Stomach (tissue), 19 donors: ENCODE measurements around the gene PLEKHH2. TPM values are rescaled to one million over a fixed set of nuclear protein-coding genes. Genes with fewer than 3 reads are reported as not detected.

ENCODE experiments used
- DNase-seq, 2 donors: peaks; one replicate each; pipeline versions ENCODE4 v3.0.0 to v3.0.0-alpha.2; 2013 to 2019
- H3K27ac ChIP-seq, 5 donors: fragments of 200-600 bp in 4 of 5; sonication (generic) in 4 of 5; one replicate each; pipeline ENCODE4 v1.5.1; 2013 to 2019; ENCODE audit warnings: mild to moderate bottlenecking in 1 of 5, moderate library complexity in 1 of 5
- H3K27me3 ChIP-seq, 3 donors: fragments of 200-600 bp; sonication (generic); one replicate each; pipeline ENCODE4 v1.5.1; 2017 to 2019; ENCODE audit warnings: mixed run types in 1 of 3
- H3K36me3 ChIP-seq, 4 donors: fragments of 200-600 bp; sonication (generic); 1 replicate in 3 of 4; 2 replicates in 1 of 4; pipeline ENCODE4 v1.5.1; 2016 to 2019
- H3K4me1 ChIP-seq, 4 donors: fragments of 200-600 bp; sonication (generic); one replicate each; pipeline ENCODE4 v1.5.1; 2016 to 2019
- H3K4me3 ChIP-seq, 4 donors: fragments of 200-600 bp; sonication (generic) in 3 of 4; one replicate each; pipeline ENCODE4 v1.5.1; 2016 to 2019; ENCODE audit warnings: mild to moderate bottlenecking in 1 of 4
- H3K9me3 ChIP-seq, 4 donors: fragments of 200-600 bp; sonication (generic); one replicate each; pipeline ENCODE4 v1.5.1; 2016 to 2019
- EP300 ChIP-seq: sonication (generic); formaldehyde crosslinking; IDR thresholded peaks from one replicate; pipeline ENCODE4 v1.6.1; 2017; ENCODE audit warnings: antibody characterized with exemption
- POLR2A ChIP-seq, 4 donors: fragments of 450-650 bp; IDR thresholded peaks; one replicate each; pipeline ENCODE4 v1.6.1; 2016; ENCODE audit warnings: antibody characterized with exemption in 4 of 4, control low read depth in 2 of 4, mild to moderate bottlenecking in 1 of 4, moderate library complexity in 1 of 4
- POLR2AphosphoS5 ChIP-seq, 3 donors: sonication (generic); formaldehyde crosslinking; IDR thresholded peaks; one replicate each; pipeline ENCODE4 v1.6.1; 2016; ENCODE audit warnings: antibody characterized with exemption in 3 of 3
- WGBS, 5 donors: extraction: QIAGEN DNeasy Blood & Tissue Kit in 3 of 5; methylation state at CpG; one replicate each; pipeline versions ENCODE4 v1.1.5 to v1.1.7; 2013 to 2018; 5-methylcytosine and 5-hydroxymethylcytosine counted together
- intact Hi-C: fragments of 100-400 bp; cut with DNase I; formaldehyde crosslinking; loops from one replicate; pipeline ENCODE4 v1.15.1; 2023; ENCODE audit warnings: low total_unique reads
- long read RNA-seq, 10 donors: transcript quantifications; one replicate each; lab custom pipeline, GENCODE V29; 2026
- polyA plus RNA-seq, 3 donors: library from polyadenylated mRNA; stranded (reverse); fragments of 200-250 nt; gene quantifications; one replicate each; pipeline ENCODE4 v1.2.3, GENCODE V29; 2013
- total RNA-seq, 5 donors: library from RNA; depleted of rRNA; stranded (reverse); fragments of >200 nt; gene quantifications; one replicate each; pipeline versions ENCODE4 v1.1.0 to v1.2.3, GENCODE V29; 2014 to 2016
- TF ChIP-seq, protein P1 (sequence below), 7 experiments: fragments of 450-650 bp in 4 of 7; fragments of 200-600 bp in 3 of 7; sonication (generic) in 3 of 7; IDR thresholded peaks; one replicate each; pipeline ENCODE4 v1.5.1; 2016 to 2019; ENCODE audit warnings: antibody characterized with exemption in 7 of 7, control low read depth in 2 of 7, mild to moderate bottlenecking in 1 of 7
- donor health status: healthy with polysubstance abuse.
- donor health status: Bipolar disorder and iron deficiency.
- donor health status: healthy.

The PLEKHH2 gene
- total RNA-seq (100 to 1,000 TPM in 1 of 5 donors, 10 to 100 TPM in 3, 1 to 10 TPM in 1; 8.5 to 130 (median 55.8) TPM), polyA plus RNA-seq (1 to 10 TPM; 1.8 to 5.2 (median 2.6) TPM)
- long read RNA-seq, donor 1 = 0 reads
- long read RNA-seq, donor 2 = 0 reads
- long read RNA-seq, donor 3 = 0 reads
- long read RNA-seq, donor 4 = 0 reads
- long read RNA-seq, donor 5, partial matches to known transcripts = 0 of 1 reads
- long read RNA-seq, donor 5, other reads (novel, unspliced or antisense) = 0 of 1 reads
- long read RNA-seq, donor 6 = 0 reads
- long read RNA-seq, donor 7 = 0 reads
- long read RNA-seq, donor 8 = 0 reads
- long read RNA-seq, donor 9 = 0 reads
- long read RNA-seq, donor 10 = 0 reads

DNA sequence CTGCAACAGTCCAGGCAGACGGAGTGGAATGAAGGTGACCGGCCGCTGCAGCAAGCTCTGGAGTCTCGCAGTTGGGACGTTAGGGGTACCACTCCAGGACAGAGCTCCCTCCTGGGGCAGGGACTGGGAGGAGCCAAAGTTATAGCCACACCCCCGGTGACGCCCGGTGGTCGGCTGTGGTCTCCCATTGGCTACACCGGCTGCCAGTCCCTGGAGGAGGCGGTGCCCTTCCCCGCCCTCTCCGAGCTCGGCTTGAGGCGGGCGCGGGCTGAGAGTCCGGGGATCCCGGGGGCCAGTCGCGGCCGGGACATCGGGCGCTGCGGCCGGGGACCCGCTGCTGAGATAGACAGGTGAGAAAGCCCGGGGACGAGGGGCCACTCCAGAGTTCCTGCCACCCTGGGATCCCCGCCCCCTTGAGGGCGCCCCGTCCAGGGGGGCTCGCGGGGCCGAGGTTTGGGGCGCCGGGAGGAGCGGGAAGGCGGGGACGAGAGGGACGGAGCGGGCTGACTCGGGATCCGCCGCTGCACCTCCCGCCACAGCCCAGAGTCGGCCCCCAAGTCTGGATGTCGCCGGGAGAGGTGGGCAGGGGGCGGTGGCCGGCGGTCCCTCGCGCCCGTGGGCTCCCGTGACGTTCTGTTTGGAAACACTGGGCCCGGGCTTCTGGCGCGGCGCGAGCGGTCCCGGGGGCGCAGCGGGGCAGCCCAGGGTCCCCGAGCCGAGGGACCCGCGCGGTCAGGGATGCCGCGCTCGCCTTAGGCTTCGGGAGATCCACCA, at the start of gene PLEKHH2:
PLEKHH2 (plus strand) TSS at position 231 of the 774 bp plus-strand sequence. CDS start 7,414 bp downstream, outside the sequence.
- TF ChIP-seq POLR2AphosphoS5 (IDR thresholded peaks at IDR 0.05) = peak in 2 of 3 donors; percentile 45 to 60
- TF ChIP-seq, protein P1, sequence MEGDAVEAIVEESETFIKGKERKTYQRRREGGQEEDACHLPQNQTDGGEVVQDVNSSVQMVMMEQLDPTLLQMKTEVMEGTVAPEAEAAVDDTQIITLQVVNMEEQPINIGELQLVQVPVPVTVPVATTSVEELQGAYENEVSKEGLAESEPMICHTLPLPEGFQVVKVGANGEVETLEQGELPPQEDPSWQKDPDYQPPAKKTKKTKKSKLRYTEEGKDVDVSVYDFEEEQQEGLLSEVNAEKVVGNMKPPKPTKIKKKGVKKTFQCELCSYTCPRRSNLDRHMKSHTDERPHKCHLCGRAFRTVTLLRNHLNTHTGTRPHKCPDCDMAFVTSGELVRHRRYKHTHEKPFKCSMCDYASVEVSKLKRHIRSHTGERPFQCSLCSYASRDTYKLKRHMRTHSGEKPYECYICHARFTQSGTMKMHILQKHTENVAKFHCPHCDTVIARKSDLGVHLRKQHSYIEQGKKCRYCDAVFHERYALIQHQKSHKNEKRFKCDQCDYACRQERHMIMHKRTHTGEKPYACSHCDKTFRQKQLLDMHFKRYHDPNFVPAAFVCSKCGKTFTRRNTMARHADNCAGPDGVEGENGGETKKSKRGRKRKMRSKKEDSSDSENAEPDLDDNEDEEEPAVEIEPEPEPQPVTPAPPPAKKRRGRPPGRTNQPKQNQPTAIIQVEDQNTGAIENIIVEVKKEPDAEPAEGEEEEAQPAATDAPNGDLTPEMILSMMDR (IDR thresholded peaks at IDR 0.05) = no peak
- intact Hi-C loops = no loop called here
- Histone ChIP-seq H3K9me3 (no peaks in the 10 kb centered on the region), H3K4me3 (peak within 1 kb of the TSS; percentile 72 to 93 (median 88)), H3K27me3 (peaks cover 0 to 23% (median 7%) of the 10 kb centered on the region in 3 donors), H3K4me1 (peaks cover 5 to 25% (median 23%) of the 10 kb centered on the region in 4 donors), H3K36me3 (no peaks in the 10 kb centered on the region), H3K27ac (peak within 1 kb of the TSS; percentile 47 to 89 (median 84))
- WGBS, 5 donors = 0 to 1% (median 1%) methylated on average over 16 to 75 of the region's 75 CpGs
- peak; percentile 91 to 96 for DNase-seq

- Histone ChIP-seq H3K4me1 (peaks cover 0 to 41% (median 20%) of the 10 kb centered on the region in 4 donors), H3K27ac (no peak overlapping the region), H3K27me3 (no peaks in the 10 kb centered on the region), H3K4me3 (no peak overlapping the region), H3K36me3 (peaks cover 12 to 42% (median 40%) of the 10 kb centered on the region in 4 donors), H3K9me3 (no peaks in the 10 kb centered on the region)
- no peak for DNase-seq
- TF ChIP-seq, protein P1 (IDR thresholded peaks at IDR 0.05) = no peak
- no peak for TF ChIP-seq EP300
- TF ChIP-seq POLR2AphosphoS5 (IDR thresholded peaks at IDR 0.05) = no peak
- TF ChIP-seq POLR2A (IDR thresholded peaks at IDR 0.05) = no peak
- intact Hi-C loops = no loop called here
Measured at GRCh38 chr2:43592443-43592842, 44.6 kb upstream of the PLEKHH2 start.

DNA sequence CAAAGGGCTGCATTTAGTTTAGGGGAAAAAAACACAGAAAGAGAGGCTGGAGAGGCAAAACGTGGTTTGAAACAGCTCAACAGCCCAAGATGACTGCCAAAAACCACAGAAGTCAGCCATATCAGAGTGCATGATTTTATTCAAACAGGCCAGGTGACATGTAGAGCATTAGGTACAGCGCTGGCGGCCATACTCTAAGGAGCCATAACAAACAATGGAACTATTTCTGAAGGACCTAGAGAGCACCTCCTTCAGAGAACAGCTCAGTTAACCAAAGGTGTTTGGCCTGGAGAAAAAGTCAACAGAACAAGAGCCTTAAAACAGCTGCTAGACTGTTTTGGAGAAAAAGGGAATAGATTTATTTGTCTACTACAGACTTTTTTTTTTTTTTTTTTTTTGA, 43.8 kb upstream of the PLEKHH2 start:
- Histone ChIP-seq H3K9me3 (no peaks in the 10 kb centered on the region), H3K27me3 (no peaks in the 10 kb centered on the region), H3K27ac (peak overlapping the region in 1 of 5 donors; percentile 19), H3K36me3 (peaks cover 12 to 39% (median 39%) of the 10 kb centered on the region in 4 donors), H3K4me3 (no peak overlapping the region), H3K4me1 (peaks cover 0 to 41% (median 20%) of the 10 kb centered on the region in 4 donors)
- WGBS, 5 donors = 25 to 51% (median 43%) methylated on average over 3 of the region's 3 CpGs
- DNase-seq = no peak
- TF ChIP-seq, protein P1 (IDR thresholded peaks at IDR 0.05) = no peak
- intact Hi-C loops = no loop called here

- H3K4me1 ChIP-seq = peaks cover 0 to 41% (median 20%) of the 10 kb centered on the region in 4 donors
- H3K9me3 ChIP-seq = no peaks in the 10 kb centered on the region
- intact Hi-C loops = no loop called here
- 87 to 92% (median 88%) methylated on average over 3 of the region's 3 CpGs for WGBS, 5 donors
- TF ChIP-seq, protein P1 (IDR thresholded peaks at IDR 0.05) = no peak
- TF ChIP-seq POLR2AphosphoS5 (IDR thresholded peaks at IDR 0.05) (no peak), POLR2A (IDR thresholded peaks at IDR 0.05) (no peak), EP300 (no peak)
- peak overlapping the region in 3 of 5 donors; percentile 89 to 94 (median 91) for H3K27ac ChIP-seq
- H3K27me3 ChIP-seq = no peaks in the 10 kb centered on the region
- DNase-seq = no peak
- H3K4me3 ChIP-seq = peak overlapping the region; percentile 68 to 90 (median 78)
- peaks cover 12 to 25% (median 25%) of the 10 kb centered on the region in 4 donors for H3K36me3 ChIP-seq
Measured at GRCh38 chr2:43594875-43595274, 42.2 kb upstream of the PLEKHH2 start.
